Osteocyte (in vitro differentiated cells): ENCODE data around the gene EPPIN. TPM values are rescaled to one million over a fixed set of nuclear protein-coding genes. Genes with fewer than 3 reads are reported as not detected.

Experiments used
- DNase-seq: peaks from one replicate; pipeline ENCODE4 v3.0.0; 2021; ENCODE audit warnings: mixed read lengths; ENCODE audit not compliant: unreplicated experiment; ENCODE audit errors: extremely low spot score
- H3K27ac Mint-ChIP-seq: one replicate; pipeline ENCODE4 v1.8.0; 2021; ENCODE audit warnings: mild to moderate bottlenecking, mixed read lengths; ENCODE audit not compliant: unreplicated experiment
- H3K27me3 Mint-ChIP-seq: one replicate; pipeline ENCODE4 v1.8.0; 2021; ENCODE audit warnings: mixed read lengths; ENCODE audit not compliant: unreplicated experiment
- H3K36me3 Mint-ChIP-seq: one replicate; pipeline ENCODE4 v1.8.0; 2021; ENCODE audit warnings: mixed read lengths; ENCODE audit not compliant: unreplicated experiment
- H3K4me1 Mint-ChIP-seq: one replicate; pipeline ENCODE4 v1.8.0; 2021; ENCODE audit warnings: mixed read lengths; ENCODE audit not compliant: unreplicated experiment
- H3K4me3 Mint-ChIP-seq: one replicate; pipeline ENCODE4 v1.8.0; 2021; ENCODE audit warnings: mild to moderate bottlenecking, moderate library complexity, mixed read lengths; ENCODE audit not compliant: unreplicated experiment
- H3K9me3 Mint-ChIP-seq: one replicate; pipeline ENCODE4 v1.8.0; 2021; ENCODE audit warnings: mixed read lengths; ENCODE audit not compliant: unreplicated experiment
- total RNA-seq: library from RNA; stranded (reverse); gene quantifications from 2 replicates; pipeline ENCODE4 v1.2.1, GENCODE V29; 2021
- TF ChIP-seq, protein P1 (sequence below): fragments of 200-600 bp; sonication (generic); IDR thresholded peaks from 2 replicates; pipeline ENCODE4 v1.5.0; 2021; ENCODE audit warnings: antibody characterized with exemption, mild to moderate bottlenecking, moderate library complexity

EPPIN gene
- total RNA-seq, 1 donor from 2014 or later = not detected

GRCh38 chr20:45515147-45515913, 31.9 kb downstream of the EPPIN start, which contains the start of gene SPINT3:
Gene SPINT3 (minus strand): TSS chr20:45515622. CDS start chr20:45515608, 14 bp downstream.
- Mint-ChIP-seq H3K36me3 (no peaks in the 10 kb centered on the region), H3K27me3 (peaks cover 7% of the 10 kb centered on the region), H3K4me3 (no peak within 1 kb of the TSS), H3K27ac (no peak within 1 kb of the TSS), H3K4me1 (no peaks in the 10 kb centered on the region), H3K9me3 (no peaks in the 10 kb centered on the region)
- no peak for DNase-seq
- TF ChIP-seq, protein P1, sequence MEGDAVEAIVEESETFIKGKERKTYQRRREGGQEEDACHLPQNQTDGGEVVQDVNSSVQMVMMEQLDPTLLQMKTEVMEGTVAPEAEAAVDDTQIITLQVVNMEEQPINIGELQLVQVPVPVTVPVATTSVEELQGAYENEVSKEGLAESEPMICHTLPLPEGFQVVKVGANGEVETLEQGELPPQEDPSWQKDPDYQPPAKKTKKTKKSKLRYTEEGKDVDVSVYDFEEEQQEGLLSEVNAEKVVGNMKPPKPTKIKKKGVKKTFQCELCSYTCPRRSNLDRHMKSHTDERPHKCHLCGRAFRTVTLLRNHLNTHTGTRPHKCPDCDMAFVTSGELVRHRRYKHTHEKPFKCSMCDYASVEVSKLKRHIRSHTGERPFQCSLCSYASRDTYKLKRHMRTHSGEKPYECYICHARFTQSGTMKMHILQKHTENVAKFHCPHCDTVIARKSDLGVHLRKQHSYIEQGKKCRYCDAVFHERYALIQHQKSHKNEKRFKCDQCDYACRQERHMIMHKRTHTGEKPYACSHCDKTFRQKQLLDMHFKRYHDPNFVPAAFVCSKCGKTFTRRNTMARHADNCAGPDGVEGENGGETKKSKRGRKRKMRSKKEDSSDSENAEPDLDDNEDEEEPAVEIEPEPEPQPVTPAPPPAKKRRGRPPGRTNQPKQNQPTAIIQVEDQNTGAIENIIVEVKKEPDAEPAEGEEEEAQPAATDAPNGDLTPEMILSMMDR = no peak

DNA sequence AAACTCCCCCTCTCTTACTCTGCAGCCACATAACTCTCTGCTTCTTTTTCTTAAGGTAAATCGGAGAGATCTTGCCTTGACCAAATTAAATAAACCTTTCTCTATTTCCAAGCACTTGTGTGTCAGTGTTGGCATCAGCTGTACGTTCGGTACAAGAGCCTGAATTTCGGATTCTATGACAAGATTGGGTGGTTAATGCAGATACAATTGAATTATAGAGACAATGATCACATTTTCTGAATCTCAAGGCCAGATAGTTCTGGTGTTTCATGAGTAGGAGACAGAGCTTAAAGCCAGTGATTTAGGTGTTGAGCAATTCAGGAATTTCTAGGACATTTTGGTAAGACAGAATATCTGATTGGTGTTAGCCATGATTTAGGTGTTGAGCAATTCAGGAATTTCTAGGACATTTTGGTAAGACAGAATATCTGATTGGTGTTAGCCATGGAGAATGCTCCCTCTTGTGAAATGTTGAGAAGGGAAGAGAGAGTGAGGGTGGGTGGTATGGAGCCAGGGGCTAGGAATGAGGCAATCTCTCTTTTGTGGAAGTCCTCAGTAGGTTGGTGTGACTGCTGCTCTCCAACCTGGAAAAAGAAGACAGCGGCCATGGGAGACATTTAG, 36.8 kb downstream of the EPPIN start:
- Mint-ChIP-seq H3K4me3 (no peak overlapping the region), H3K27ac (no peak overlapping the region), H3K4me1 (no peaks in the 10 kb centered on the region), H3K27me3 (peaks cover 16% of the 10 kb centered on the region), H3K9me3 (no peaks in the 10 kb centered on the region), H3K36me3 (no peaks in the 10 kb centered on the region)
- TF ChIP-seq, protein P1 = no peak
- no peak for DNase-seq

GRCh38 chr20:45509091-45509490, 38.1 kb downstream of the EPPIN start:
- Mint-ChIP-seq H3K4me3 (no peak overlapping the region), H3K27me3 (peaks cover 20% of the 10 kb centered on the region), H3K36me3 (no peaks in the 10 kb centered on the region), H3K27ac (no peak overlapping the region), H3K4me1 (no peaks in the 10 kb centered on the region), H3K9me3 (no peaks in the 10 kb centered on the region)
- TF ChIP-seq, protein P1 = no peak
- no peak for DNase-seq

- no peak overlapping the region for H3K27ac Mint-ChIP-seq
- TF ChIP-seq, protein P1 = no peak
- DNase-seq = peak; percentile 76
- no peaks in the 10 kb centered on the region for H3K9me3 Mint-ChIP-seq
- H3K4me1 Mint-ChIP-seq = no peaks in the 10 kb centered on the region
- H3K4me3 Mint-ChIP-seq = no peak overlapping the region
- H3K36me3 Mint-ChIP-seq = no peaks in the 10 kb centered on the region
- peaks cover 20% of the 10 kb centered on the region for H3K27me3 Mint-ChIP-seq
Measured at GRCh38 chr20:45508068-45508886, 38.9 kb downstream of the EPPIN start.
